Nephron progenitor cell (in vitro differentiated cells): Measurements from ENCODE around the gene UBP1.

ENCODE experiments used
- DNase-seq: peaks from one replicate; pipeline ENCODE4 v3.0.0; 2021
- H3K27ac Mint-ChIP-seq: 2 replicates; pipeline ENCODE4 v1.8.0; 2021; ENCODE audit warnings: mild to moderate bottlenecking, moderate library complexity, mixed read lengths
- H3K27me3 Mint-ChIP-seq: 2 replicates; pipeline ENCODE4 v1.8.0; 2021; ENCODE audit warnings: mild to moderate bottlenecking, low read depth, mixed read lengths; ENCODE audit not compliant: poor library complexity
- H3K36me3 Mint-ChIP-seq: 2 replicates; pipeline ENCODE4 v1.8.0; 2021; ENCODE audit warnings: low read depth, mixed read lengths
- H3K4me1 Mint-ChIP-seq: 2 replicates; pipeline ENCODE4 v1.8.0; 2021; ENCODE audit warnings: mixed read lengths
- H3K4me3 Mint-ChIP-seq: 2 replicates; pipeline ENCODE4 v1.8.0; 2021; ENCODE audit warnings: mild to moderate bottlenecking, moderate library complexity, mixed read lengths
- H3K9me3 Mint-ChIP-seq: 2 replicates; pipeline ENCODE4 v1.8.0; 2021; ENCODE audit warnings: mild to moderate bottlenecking, moderate library complexity, mixed read lengths
- TF ChIP-seq, protein P1 (sequence below): fragments of 200-600 bp; sonication (generic); IDR thresholded peaks from 2 replicates; pipeline ENCODE4 v1.5.0; 2021; ENCODE audit warnings: antibody characterized with exemption

The UBP1 gene

GRCh38 chr3:33428734-33429133, 11.5 kb downstream of the UBP1 start:
- peak overlapping the region; percentile 9 for H3K27ac Mint-ChIP-seq
- H3K4me1 Mint-ChIP-seq, result peaks cover 45% of the 10 kb centered on the region
- no peaks in the 10 kb centered on the region for H3K9me3 Mint-ChIP-seq
- no peak overlapping the region for H3K4me3 Mint-ChIP-seq
- peaks cover 21% of the 10 kb centered on the region for H3K36me3 Mint-ChIP-seq
- TF ChIP-seq, protein P1, sequence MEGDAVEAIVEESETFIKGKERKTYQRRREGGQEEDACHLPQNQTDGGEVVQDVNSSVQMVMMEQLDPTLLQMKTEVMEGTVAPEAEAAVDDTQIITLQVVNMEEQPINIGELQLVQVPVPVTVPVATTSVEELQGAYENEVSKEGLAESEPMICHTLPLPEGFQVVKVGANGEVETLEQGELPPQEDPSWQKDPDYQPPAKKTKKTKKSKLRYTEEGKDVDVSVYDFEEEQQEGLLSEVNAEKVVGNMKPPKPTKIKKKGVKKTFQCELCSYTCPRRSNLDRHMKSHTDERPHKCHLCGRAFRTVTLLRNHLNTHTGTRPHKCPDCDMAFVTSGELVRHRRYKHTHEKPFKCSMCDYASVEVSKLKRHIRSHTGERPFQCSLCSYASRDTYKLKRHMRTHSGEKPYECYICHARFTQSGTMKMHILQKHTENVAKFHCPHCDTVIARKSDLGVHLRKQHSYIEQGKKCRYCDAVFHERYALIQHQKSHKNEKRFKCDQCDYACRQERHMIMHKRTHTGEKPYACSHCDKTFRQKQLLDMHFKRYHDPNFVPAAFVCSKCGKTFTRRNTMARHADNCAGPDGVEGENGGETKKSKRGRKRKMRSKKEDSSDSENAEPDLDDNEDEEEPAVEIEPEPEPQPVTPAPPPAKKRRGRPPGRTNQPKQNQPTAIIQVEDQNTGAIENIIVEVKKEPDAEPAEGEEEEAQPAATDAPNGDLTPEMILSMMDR, result no peak
- no peak for DNase-seq
- no peaks in the 10 kb centered on the region for H3K27me3 Mint-ChIP-seq

GRCh38 chr3:33426630-33427317, 13.4 kb downstream of the UBP1 start:
- no peak for DNase-seq
- Mint-ChIP-seq H3K9me3 (no peaks in the 10 kb centered on the region), H3K4me3 (no peak overlapping the region), H3K27ac (peak overlapping the region; percentile 10), H3K4me1 (peaks cover 45% of the 10 kb centered on the region), H3K27me3 (no peaks in the 10 kb centered on the region), H3K36me3 (peaks cover 34% of the 10 kb centered on the region)
- TF ChIP-seq, protein P1, result no peak

- DNase-seq, result no peak
- no peaks in the 10 kb centered on the region for H3K9me3 Mint-ChIP-seq
- H3K4me1 Mint-ChIP-seq, result peaks cover 43% of the 10 kb centered on the region
- H3K27me3 Mint-ChIP-seq, result no peaks in the 10 kb centered on the region
- H3K4me3 Mint-ChIP-seq, result no peak overlapping the region
- peaks cover 41% of the 10 kb centered on the region for H3K36me3 Mint-ChIP-seq
- TF ChIP-seq, protein P1, result no peak
- H3K27ac Mint-ChIP-seq, result peak overlapping the region; percentile 10
Observed at GRCh38 chr3:33426068-33426467, 14.1 kb downstream of the UBP1 start.

GRCh38 chr3:33425453-33425852, 14.8 kb downstream of the UBP1 start:
- Mint-ChIP-seq H3K27ac (no peak overlapping the region), H3K4me1 (peaks cover 37% of the 10 kb centered on the region), H3K9me3 (no peaks in the 10 kb centered on the region), H3K27me3 (no peaks in the 10 kb centered on the region), H3K36me3 (peaks cover 46% of the 10 kb centered on the region), H3K4me3 (no peak overlapping the region)
- TF ChIP-seq, protein P1, result no peak
- no peak for DNase-seq

GRCh38 chr3:33424606-33425452, 15.4 kb downstream of the UBP1 start:
- H3K27ac Mint-ChIP-seq, result no peak overlapping the region
- H3K4me3 Mint-ChIP-seq, result no peak overlapping the region
- H3K4me1 Mint-ChIP-seq, result peaks cover 32% of the 10 kb centered on the region
- no peak for DNase-seq
- no peaks in the 10 kb centered on the region for H3K9me3 Mint-ChIP-seq
- no peaks in the 10 kb centered on the region for H3K27me3 Mint-ChIP-seq
- H3K36me3 Mint-ChIP-seq, result peaks cover 51% of the 10 kb centered on the region
- TF ChIP-seq, protein P1, result no peak
